Measurements from ENCODE around the gene RAB11FIP3. TPM values are rescaled to one million over a fixed set of nuclear protein-coding genes. Genes with fewer than 3 reads are reported as not detected.
A peak's percentile ranks its signal among the peaks of the same experiment; 100 is the strongest.

The RAB11FIP3 gene
- total RNA-seq, 1 experiment from 2014 or later: 35.8 TPM

- Mint-ChIP-seq H3K27ac (ENCODE audit: unreplicated experiment) (peak overlapping the region; percentile 79), H3K4me1 (ENCODE audit: low read depth, unreplicated experiment) (peaks cover 20% of the 10 kb centered on the region), H3K4me3 (ENCODE audit: unreplicated experiment) (no peak overlapping the region), H3K36me3 (ENCODE audit: insufficient read depth, unreplicated experiment) (peaks cover 4% of the 10 kb centered on the region), H3K9me3 (ENCODE audit: unreplicated experiment) (no peaks in the 10 kb centered on the region), H3K27me3 (ENCODE audit: insufficient read depth, unreplicated experiment) (no peaks in the 10 kb centered on the region)
- Histone ChIP-seq H3K4me1 (peaks cover 18% of the 10 kb centered on the region), H3K36me3 (ENCODE audit: control insufficient read depth, insufficient read depth, low read length) (no peaks in the 10 kb centered on the region), H3K27me3 (replicated peaks; ENCODE audit: control insufficient read depth, insufficient read depth, low read length) (no peaks in the 10 kb centered on the region), H3K9me3 (0 out of 2 replicates have a peak, but pooled peaks cover 3% of the 10 kb centered on the region), H3K4me3 (ENCODE audit: low read depth, low read length) (no peak overlapping the region)
- peak in 1 of 2 experiments; percentile 34 for DNase-seq
- CTCF ChIA-PET: no interaction called here
- intact Hi-C loops (cut with micrococcal nuclease; ENCODE audit: unreplicated experiment): loop anchor here (5.0 kb wide), 1 partner anchor 108 kb away; no protein-coding TSS in a partner anchor
- POLR2A ChIA-PET: interaction anchor here (0.6 kb wide), 1 partner anchor 102 kb away, joined by 3 read pairs; no protein-coding TSS in a partner anchor
- no peak for TF ChIP-seq CTCF (IDR thresholded peaks at IDR 0.05; ENCODE audit: insufficient read depth in 1 of 2, low read depth in 1 of 2, low read length in 1 of 2, severe bottlenecking in 1 of 2, unreplicated experiment in 1 of 2)
- BruUV-seq (replicated peaks): no TSS peak
Measured at GRCh38 chr16:389352-389751, 36.1 kb upstream of the RAB11FIP3 start.

- no TSS peak for BruUV-seq (replicated peaks)
- no peaks in the 10 kb centered on the region for H3K27me3 Mint-ChIP-seq (ENCODE audit: insufficient read depth, unreplicated experiment)
- no peaks in the 10 kb centered on the region for H3K36me3 ChIP-seq (ENCODE audit: control insufficient read depth, insufficient read depth, low read length)
- ChIA-PET CTCF (interaction anchor here (0.7 to 1.0 kb wide), 3 partner anchors 103 to 609 kb away, joined by 3 read pairs; no protein-coding TSS in a partner anchor), POLR2A (no interaction called here)
- peak; percentile 47 to 76 for DNase-seq
- no peak overlapping the region for H3K27ac Mint-ChIP-seq (ENCODE audit: unreplicated experiment)
- peaks cover 20% of the 10 kb centered on the region for H3K4me1 Mint-ChIP-seq (ENCODE audit: low read depth, unreplicated experiment)
- no peaks in the 10 kb centered on the region for H3K27me3 ChIP-seq (replicated peaks; ENCODE audit: control insufficient read depth, insufficient read depth, low read length)
- peak; percentile 64 to 69 for TF ChIP-seq CTCF (IDR thresholded peaks at IDR 0.05; ENCODE audit: insufficient read depth in 1 of 2, low read depth in 1 of 2, low read length in 1 of 2, severe bottlenecking in 1 of 2, unreplicated experiment in 1 of 2)
- no peak overlapping the region for H3K4me3 ChIP-seq (ENCODE audit: low read depth, low read length)
- no peak overlapping the region for H3K4me3 Mint-ChIP-seq (ENCODE audit: unreplicated experiment)
- peaks cover 18% of the 10 kb centered on the region for H3K4me1 ChIP-seq
- no peaks in the 10 kb centered on the region for H3K9me3 Mint-ChIP-seq (ENCODE audit: unreplicated experiment)
- 0 out of 2 replicates have a peak, but pooled peaks cover 3% of the 10 kb centered on the region for H3K9me3 ChIP-seq
- H3K36me3 Mint-ChIP-seq (ENCODE audit: insufficient read depth, unreplicated experiment): peaks cover 8% of the 10 kb centered on the region
- intact Hi-C loops (cut with micrococcal nuclease; ENCODE audit: unreplicated experiment): no loop called here
Measured at GRCh38 chr16:391885-392335, 33.5 kb upstream of the RAB11FIP3 start.

- intact Hi-C loops (cut with micrococcal nuclease; ENCODE audit: unreplicated experiment): no loop called here
- ChIA-PET CTCF (interaction anchor here (0.7 to 1.0 kb wide), 2 partner anchors 103 to 608 kb away, joined by 3 read pairs; no protein-coding TSS in a partner anchor), POLR2A (no interaction called here)
- TF ChIP-seq CTCF (IDR thresholded peaks at IDR 0.05; ENCODE audit: insufficient read depth in 1 of 2, low read depth in 1 of 2, low read length in 1 of 2, severe bottlenecking in 1 of 2, unreplicated experiment in 1 of 2): no peak
- Mint-ChIP-seq H3K4me1 (ENCODE audit: low read depth, unreplicated experiment) (peaks cover 19% of the 10 kb centered on the region), H3K27ac (ENCODE audit: unreplicated experiment) (no peak overlapping the region), H3K27me3 (ENCODE audit: insufficient read depth, unreplicated experiment) (no peaks in the 10 kb centered on the region), H3K9me3 (ENCODE audit: unreplicated experiment) (no peaks in the 10 kb centered on the region), H3K36me3 (ENCODE audit: insufficient read depth, unreplicated experiment) (peaks cover 9% of the 10 kb centered on the region), H3K4me3 (ENCODE audit: unreplicated experiment) (no peak overlapping the region)
- peaks cover 18% of the 10 kb centered on the region for H3K4me1 ChIP-seq
- BruUV-seq (replicated peaks): no TSS peak
- DNase-seq: no peak
- H3K4me3 ChIP-seq (ENCODE audit: low read depth, low read length): no peak overlapping the region
- 0 out of 2 replicates have a peak, but pooled peaks cover 3% of the 10 kb centered on the region for H3K9me3 ChIP-seq
- no peaks in the 10 kb centered on the region for H3K36me3 ChIP-seq (ENCODE audit: control insufficient read depth, insufficient read depth, low read length)
- H3K27me3 ChIP-seq (replicated peaks; ENCODE audit: control insufficient read depth, insufficient read depth, low read length): no peaks in the 10 kb centered on the region
Measured at GRCh38 chr16:392450-393030, 32.9 kb upstream of the RAB11FIP3 start.

All from Caco-2 (cell line).